Stromal cell of bone marrow (primary cell): ENCODE results near the gene FERMT3.
A peak's percentile ranks its signal among the peaks of the same experiment; 100 is the strongest.
"Not testable (repeated sequence)": the region's sequence is repeated elsewhere in the genome, so short reads cannot be mapped to it uniquely, and the experiment has no call there.

ENCODE experiments used
- DNase-seq: peaks from one replicate; pipeline ENCODE4 v3.0.0-alpha.2; 2012; ENCODE audit warnings: low read depth

FERMT3 gene

DNA sequence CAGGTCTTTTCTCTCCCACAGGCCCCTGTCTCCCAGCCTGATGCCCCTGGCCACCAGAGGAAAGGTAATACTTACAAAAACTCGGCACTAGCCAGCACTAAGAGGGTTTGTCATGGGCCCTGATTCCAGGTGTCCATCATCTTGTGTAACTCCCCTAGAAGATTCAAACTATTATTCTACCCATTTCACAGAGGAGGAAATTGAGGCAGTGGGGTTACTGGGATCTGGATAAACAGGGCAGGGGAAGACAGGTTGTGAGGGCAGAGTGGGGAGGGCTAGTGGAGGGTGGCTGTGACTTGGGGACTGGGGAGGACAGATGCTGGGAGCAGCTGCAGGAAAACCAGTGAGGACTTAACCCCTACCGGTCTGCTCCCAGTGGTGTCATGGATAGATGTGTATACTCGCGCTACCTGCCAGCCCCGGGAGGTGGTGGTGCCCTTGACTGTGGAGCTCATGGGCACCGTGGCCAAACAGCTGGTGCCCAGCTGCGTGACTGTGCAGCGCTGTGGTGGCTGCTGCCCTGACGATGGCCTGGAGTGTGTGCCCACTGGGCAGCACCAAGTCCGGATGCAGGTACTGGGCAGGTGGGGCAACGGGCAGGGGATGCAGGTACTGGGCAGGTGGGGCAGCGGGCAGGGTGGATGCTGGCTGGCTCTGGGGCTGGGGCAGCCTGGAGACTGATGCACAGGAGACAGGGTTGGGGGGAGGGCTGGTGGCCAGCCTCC, 29.1 kb downstream of the FERMT3 start:
- no peak for DNase-seq

- DNase-seq, result no peak
Observed at GRCh38 chr11:64237484-64237951, 31.0 kb downstream of the FERMT3 start.

GRCh38 chr11:64238076-64238475, 31.6 kb downstream of the FERMT3 start:
- no peak for DNase-seq

DNA sequence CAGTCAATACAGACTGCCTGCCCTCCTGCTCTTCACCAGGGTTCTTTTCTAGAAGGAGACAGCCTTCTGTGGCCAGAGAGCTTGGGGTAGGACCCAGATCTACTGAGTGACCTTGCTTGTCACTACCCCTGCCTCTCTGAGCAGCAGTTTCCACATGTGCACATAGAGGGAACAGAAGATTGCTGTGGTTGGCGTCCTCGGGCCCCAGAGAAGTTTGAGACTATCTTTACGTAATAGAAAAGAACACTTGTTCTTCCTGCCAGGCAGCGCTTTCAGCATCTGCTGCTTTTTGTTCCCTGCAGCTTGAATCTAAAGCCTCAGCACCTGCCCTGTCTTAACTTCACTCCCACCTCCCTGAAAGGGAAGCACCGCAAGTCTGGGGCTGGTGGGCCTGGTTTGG, 32.5 kb downstream of the FERMT3 start:
- no peak for DNase-seq

- DNase-seq, result no peak
Observed at GRCh38 chr11:64239662-64240434, 33.3 kb downstream of the FERMT3 start.

GRCh38 chr11:64240435-64241240, 34.1 kb downstream of the FERMT3 start, which contains the start of gene FKBP2:
Gene FKBP2, plus strand, starts transcription at chr11:64241095. Its CDS starts 1,293 bp downstream, at chr11:64242388.
- peak; percentile 91 for DNase-seq

DNA sequence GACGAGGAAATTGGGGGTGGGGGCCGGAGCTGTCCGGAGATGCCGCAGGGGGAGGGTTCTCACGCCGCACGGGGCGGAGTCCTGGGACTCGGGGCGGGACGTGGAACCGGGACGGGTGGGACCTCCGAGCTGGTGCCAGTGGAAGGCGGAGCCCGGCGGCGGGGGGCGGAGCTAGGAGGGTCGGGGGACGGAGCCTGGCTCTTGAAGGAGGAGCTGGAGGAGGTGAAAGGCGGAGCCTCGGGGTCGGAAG, 34.6 kb downstream of the FERMT3 start:
- DNase-seq, result peak; percentile 97

DNA sequence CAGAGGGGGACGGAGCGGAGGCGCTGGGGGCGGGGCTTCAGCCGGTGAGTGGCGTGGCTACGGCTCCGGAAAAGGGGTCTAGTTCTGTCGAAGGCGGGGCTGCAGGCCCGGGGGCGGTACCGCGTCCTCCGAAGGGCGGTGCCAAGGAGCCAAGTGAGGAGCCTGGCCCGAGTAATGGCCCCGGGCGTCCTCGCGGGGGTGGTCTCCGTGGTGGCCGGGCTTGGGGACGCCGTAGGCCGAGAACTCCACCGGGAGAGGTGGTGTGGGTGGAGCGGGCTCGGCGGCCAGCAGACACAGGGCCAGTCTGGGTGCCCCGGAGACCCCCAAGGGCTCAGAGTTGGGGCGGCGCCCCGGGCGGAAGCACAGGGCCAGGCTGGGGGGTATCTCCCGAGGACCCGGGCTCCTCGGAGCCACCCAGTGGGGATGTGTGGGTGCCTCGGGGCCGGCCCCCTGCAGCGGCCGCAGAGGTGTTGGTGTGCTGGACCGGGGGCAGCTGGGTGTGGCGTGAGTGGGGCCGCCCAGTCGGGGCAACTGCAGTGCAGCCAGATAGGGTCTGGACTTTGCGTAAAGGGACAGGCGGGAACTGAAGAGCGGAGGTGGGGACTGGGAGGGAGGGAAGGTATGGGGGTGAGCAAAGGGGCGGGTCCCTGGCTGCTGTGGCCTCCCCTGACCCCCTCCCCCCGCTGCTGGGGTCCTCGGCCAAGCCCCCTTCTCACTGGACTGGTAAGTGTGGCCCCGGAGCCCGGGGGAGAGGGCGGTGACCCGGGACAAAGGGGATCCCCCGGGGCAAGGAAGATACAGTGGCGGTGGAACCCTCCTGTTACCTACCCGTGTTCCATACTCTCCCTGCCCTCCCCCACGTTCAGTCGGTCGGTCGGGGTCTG, 35.2 kb downstream of the FERMT3 start:
- DNase-seq, result no peak

- DNase-seq, result no peak
Observed at GRCh38 chr11:64243236-64243854, 36.8 kb downstream of the FERMT3 start.

DNA sequence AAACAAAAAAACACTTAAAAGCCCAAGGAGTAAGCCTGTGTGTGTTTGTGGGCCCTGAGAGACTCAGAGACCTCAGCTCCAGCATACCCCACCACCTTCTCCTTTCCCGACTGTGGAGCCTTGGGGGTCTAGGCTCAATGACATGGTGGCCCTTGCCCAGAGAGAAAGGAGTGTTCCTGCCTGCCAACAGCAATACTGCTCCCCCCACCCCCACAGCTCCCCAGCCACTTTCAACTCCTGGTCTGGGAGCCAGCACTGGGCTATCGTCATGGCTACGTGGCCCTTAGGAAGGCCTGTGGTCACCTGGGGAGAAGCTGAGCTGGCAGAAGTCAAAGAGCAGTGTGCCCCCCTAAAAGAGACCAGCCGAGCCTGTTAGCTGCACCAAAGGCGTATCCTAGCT, 37.6 kb downstream of the FERMT3 start:
- DNase-seq, result no peak

DNA sequence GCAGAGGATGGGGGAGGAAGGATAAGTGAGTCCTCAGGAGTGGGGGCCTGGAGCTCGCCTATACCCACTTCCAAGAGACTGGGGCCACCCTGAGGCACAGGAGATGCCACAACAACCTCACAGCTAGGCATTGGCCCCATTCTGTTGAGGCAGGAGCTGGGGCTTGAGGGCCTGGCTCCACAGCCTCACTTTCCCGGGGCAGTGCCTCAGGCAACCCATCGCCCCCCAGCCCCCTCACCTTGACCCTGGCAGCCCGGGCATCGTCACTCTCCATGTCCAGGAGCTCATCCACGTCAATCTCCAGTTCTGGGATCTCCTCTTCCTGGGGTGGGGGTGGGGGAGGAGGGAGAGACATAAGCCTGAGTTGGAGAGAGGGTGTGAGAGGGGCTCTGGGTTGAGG, 38.4 kb downstream of the FERMT3 start:
- no peak for DNase-seq

DNA sequence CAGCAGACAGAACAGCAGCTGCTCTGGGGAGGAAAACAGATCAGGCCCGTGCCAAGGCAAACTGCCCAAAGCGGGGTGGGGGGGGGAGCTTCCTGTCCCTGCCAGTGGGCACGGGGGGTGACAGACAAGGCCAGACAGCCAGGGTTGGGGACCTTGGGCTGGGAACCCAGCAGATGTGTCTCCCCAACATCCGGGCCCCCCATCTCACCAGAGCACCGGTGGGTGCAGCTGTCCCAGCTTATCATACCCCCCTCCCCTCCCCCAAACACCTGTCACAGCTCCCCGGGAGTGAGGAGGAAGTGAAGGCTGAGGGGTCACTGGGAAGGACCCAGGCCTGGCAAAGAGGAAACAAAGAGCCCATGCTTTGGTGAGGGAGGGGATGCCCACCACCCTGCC, 38.9 kb downstream of the FERMT3 start:
- no peak for DNase-seq

- peak; percentile 92 for DNase-seq
Observed at GRCh38 chr11:64245797-64246620, 39.5 kb downstream of the FERMT3 start.

DNA sequence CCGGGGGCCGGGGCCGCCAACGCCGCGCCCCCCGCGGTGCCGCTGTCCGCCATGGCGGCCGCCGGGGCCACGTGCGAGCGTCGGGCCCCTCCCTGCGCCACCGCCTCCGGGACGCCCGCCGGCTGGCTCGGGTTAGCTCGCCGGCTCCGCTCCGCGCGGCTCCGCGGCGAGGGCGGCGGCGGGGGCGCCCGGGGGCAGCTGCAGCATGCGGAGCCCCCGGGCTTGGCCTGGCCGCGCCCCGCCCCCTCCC, 40.0 kb downstream of the FERMT3 start:
- not testable (repeated sequence) for DNase-seq

DNA sequence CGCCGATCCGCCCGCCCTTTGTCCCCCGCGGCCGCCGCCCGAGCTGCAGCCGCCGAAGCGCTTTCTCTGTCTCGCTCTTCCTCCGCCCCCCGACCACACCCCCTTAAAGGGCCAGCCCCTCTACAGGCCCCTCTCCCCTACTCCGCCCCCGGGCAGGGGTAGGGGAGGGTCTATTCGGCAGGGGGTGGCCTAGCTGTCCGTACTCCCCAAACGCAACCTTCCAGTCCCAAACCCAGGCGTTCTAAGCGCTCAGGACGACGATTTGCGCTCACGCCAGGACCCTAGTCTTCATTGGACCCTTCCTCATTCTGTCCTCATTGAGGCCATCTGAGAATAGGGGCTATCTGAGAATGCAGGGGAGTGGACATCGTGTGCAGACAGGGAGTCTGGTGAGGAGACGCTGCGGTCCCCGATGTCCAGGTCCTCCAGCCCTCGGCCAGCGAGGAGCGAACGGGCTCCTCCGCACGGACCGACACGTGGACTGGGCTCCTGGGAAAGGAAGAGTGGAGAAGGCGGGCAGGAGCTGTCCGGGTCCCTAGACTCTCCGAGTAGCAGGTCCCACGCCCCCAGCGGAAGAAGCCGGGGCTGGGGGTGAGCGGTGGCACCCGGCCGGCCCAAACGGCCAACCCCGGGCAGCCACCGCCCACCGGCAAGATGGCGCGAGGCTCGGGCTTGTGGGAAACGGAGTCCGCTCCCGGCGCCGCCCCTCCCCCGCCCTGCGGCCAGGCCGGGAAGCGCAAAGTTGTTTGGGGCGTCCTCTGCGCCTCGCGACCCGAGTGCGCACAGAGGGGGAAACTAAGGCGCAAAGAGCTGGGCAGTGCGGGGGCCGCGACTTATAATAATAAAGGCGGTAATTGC, 40.6 kb downstream of the FERMT3 start, which contains the start of gene PPP1R14B:
Gene PPP1R14B, minus strand, starts transcription at position 73 of the 858 bp plus-strand sequence. CDS start 270 bp downstream, outside the sequence.
- DNase-seq, result peak; percentile 73

- no peak for DNase-seq
Observed at GRCh38 chr11:64247729-64248531, 41.4 kb downstream of the FERMT3 start.

GRCh38 chr11:64248578-64248977, 42.1 kb downstream of the FERMT3 start:
- no peak for DNase-seq

DNA sequence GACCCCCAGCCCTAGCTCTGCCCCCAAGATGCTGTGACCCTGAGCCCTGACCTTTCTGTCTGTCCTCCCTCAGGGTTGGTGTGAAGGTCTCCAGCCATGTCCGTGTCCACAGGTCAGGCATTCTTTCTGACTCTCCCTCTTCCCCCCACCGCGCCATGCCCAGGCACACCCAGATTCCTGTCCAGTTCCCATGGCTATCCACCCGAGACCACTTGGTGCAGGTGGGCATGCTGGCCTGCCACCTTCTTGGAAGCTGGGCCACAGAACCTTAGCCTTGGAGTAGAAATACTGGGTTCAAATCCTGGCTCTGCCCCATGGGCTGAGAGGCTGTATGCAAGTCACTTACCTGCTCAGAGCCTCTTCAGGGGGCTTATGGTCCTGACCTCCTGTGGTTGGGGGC, 42.5 kb downstream of the FERMT3 start:
- no peak for DNase-seq
